GM12801 (cell line): ENCODE measurements around the gene RAB36.

Source experiments
- CTCF ChIP-seq: IDR thresholded peaks from one replicate; pipeline ENCODE4 v1.5.1; 2011; ENCODE audit warnings: control low read depth; ENCODE audit not compliant: insufficient read length; ENCODE audit errors: extremely low read depth

RAB36 gene

GRCh38 chr22:23155143-23155542 is 9.9 kb downstream of the RAB36 start:
- TF ChIP-seq CTCF: no peak

- TF ChIP-seq CTCF: no peak
These were observed 10.6 kb downstream of the RAB36 start for GRCh38 chr22:23155831-23156230.

GRCh38 chr22:23156286-23156685 is 11.0 kb downstream of the RAB36 start:
- no peak for TF ChIP-seq CTCF

- no peak for TF ChIP-seq CTCF
These were observed 12.6 kb downstream of the RAB36 start for GRCh38 chr22:23157560-23158515.

GRCh38 chr22:23158516-23159290 is 13.4 kb downstream of the RAB36 start:
- TF ChIP-seq CTCF: no peak

GRCh38 chr22:23159291-23159630 is 14.0 kb downstream of the RAB36 start:
- no peak for TF ChIP-seq CTCF

GRCh38 chr22:23161029-23161428 is 15.8 kb downstream of the RAB36 start:
- no peak for TF ChIP-seq CTCF
